ENCODE data around the gene TMEM132C.
A peak's percentile ranks its signal among the peaks of the same experiment; 100 is the strongest.
"Not testable (repeated sequence)": the region's sequence is repeated elsewhere in the genome, so short reads cannot be mapped to it uniquely, and the experiment has no call there.

The TMEM132C gene

DNA sequence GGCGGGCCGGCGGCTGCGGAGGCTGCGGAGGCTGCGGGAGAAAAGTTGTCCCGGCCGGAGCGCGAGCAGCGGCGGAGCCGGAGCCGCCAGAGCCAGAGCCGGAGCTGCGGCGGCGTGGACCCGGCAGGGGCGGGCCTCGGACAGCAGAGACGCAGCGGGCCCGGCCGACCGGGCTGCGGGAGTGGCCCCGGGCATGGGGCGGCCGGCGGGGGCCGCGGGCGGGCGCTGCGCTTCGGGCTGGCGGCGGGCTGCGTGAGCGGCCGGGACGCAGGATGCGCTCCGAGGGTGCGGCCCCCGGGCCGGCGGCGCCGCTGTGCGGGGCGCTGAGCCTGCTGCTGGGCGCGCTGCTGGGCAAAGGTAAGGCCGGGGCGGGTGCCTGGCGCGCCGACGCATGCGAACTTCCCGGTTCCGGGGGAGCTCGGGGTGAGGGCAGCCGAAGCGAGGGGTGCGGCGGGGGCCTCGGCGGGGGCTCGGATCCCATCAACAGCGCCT lies at the start of gene TMEM132C:
Gene TMEM132C, plus strand, starts transcription at position 40 of the 492 bp plus-strand sequence. Its CDS starts 233 bp downstream, at position 273.
- DNase-seq = no peak

DNA sequence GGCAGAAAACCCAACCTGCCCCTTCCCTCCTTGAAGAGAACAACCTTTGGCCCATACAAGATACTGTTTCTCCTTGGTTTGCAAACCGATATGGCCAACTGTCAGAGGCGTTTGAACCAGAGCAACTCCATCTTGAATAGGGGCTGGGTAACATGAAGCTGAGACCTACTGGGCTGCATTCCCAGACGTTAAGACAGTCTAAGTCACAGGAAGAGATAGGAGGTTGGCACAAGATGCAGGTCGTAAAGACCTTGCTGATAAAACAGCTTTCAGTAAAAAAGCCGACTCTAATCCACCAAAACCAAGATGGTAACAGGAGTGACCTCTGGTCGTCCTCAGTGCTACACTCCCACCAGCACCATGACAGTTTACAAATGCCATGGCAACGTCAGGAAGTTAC lies 42.7 kb upstream of the TMEM132C start:
- DNase-seq = no peak

- no peak for DNase-seq
Measured at GRCh38 chr12:128228581-128228980, 38.4 kb upstream of the TMEM132C start.

DNA sequence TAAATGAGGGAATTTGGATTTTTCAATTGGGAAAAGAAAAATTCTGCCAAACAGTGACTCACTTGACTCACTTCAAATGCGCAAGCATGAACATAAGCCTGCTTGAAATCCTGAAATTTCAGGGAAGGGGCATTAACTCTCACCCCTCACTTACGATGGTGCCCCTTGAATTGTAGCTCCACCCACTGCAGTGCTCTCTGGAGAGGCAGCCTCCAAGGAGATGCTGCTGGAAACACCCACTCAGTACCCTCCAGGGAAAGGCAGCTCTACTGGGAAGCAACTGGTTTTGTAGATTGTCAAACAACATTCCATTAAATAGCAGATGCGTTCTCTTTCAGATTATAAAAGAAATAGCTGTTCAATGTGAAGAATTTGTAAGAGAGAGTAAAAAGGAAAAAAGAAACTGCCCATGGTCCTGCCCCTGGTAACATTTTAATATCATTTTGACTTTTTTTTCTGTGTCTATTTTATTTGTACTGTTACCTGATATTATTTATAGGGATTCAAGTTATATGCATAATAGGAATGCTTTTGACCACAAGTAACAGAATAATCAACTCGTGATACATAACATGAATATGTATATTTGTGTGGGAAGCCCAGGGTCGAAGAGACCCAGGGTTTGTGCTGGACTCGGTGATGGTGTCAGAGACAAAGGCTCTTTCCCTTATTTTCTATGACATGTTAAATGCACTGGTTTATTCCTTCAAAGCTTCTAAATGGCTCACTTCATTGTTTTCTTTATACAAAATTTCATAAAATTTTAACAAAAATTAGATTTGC lies 31.1 kb upstream of the TMEM132C start:
- DNase-seq = no peak

DNA sequence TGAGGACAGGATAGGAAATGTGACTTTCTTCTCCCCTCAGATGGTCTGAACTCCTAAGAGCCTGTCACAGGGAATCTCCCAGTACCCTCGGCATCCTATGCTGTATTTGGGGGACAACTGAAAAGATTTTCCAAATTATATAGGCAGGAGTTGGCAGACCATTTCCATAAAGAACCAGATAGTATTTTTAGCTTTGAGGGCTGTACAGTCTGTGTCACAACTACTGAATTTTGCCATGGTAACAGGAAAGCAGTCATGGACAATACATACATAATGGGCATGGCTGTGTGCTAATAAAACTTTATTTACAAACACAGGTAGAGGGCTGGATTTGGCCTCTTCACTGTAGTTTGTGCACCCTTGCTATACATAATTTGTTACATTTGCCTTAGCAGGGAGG lies 30.4 kb upstream of the TMEM132C start:
- no peak for DNase-seq

GRCh38 chr12:128240745-128241144 lies 26.2 kb upstream of the TMEM132C start:
- DNase-seq = no peak

- no peak for DNase-seq
Measured at GRCh38 chr12:128245121-128245520, 21.8 kb upstream of the TMEM132C start.

DNA sequence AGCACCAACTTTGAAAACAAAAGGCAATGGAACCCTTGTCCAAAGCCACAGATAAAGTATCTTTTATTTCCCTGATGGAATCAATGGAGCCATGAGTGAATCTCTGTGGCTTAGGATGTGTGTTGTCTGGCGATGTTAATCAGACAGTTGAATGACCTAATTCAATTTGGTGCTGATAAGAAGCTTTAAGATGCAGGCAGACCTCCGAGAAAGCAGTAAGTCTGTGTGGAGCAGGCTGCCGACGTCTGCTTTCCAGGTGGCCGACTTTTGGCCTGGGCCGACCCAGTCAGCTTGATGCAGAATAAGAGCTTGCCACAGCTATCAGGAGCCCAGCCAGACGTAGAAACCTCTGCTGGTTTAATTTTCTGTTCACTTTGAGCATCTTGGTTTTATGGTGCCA lies 21.1 kb upstream of the TMEM132C start:
- no peak for DNase-seq

DNA sequence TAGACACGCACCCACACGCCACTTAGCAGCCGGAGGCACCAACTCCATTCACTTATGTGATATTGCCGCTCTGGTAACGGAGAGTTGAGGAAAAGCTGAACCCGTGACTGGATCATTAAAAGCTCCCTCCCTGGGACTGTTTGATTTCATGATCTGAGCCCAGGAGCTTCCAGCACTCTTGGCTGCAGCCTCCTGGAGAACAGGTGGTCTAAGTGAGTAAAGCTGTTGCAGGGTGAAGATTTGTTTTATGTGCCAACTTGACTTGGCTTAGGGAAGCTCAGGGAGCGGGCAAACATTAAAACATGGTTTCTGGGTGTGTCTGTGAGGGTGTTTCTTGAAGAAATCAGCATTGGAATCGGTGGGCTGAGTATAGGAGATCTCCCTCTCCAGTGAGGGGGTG lies 16.9 kb upstream of the TMEM132C start:
- no peak for DNase-seq

GRCh38 chr12:128253829-128254228 lies 13.1 kb upstream of the TMEM132C start:
- DNase-seq = not testable (repeated sequence)

DNA sequence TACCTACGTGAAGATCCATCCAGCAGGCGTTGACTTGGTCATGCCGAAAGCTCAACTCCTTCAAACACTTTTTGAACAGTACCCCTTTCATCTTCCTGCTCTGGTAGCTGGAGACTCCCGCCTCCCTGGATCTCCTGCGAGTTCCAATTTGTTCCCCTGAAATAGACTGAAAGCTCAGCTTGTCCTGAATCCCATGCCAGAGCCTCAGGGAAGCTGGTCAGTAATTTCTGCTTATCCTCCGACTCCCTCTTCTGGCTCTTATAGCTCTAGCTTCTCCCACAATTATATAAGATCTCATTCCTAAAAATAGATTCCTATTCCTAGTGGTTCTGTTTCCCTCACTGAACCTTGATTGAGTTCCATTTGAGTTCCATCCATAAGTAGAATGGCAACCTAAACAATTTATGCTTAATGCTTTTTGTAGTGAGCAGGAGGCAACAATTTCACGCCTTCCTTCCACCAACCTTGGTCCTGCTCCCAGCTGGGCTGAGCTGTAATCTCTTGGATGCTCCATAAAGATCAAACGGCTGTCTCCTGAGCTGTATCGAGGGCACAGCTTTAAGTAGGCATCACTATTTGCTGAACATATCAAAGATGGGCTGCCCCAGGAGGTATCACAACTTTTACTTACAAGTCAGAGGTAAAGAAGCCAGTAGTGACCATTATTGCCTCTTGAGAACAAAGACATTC lies 8.0 kb upstream of the TMEM132C start:
- no peak for DNase-seq

DNA sequence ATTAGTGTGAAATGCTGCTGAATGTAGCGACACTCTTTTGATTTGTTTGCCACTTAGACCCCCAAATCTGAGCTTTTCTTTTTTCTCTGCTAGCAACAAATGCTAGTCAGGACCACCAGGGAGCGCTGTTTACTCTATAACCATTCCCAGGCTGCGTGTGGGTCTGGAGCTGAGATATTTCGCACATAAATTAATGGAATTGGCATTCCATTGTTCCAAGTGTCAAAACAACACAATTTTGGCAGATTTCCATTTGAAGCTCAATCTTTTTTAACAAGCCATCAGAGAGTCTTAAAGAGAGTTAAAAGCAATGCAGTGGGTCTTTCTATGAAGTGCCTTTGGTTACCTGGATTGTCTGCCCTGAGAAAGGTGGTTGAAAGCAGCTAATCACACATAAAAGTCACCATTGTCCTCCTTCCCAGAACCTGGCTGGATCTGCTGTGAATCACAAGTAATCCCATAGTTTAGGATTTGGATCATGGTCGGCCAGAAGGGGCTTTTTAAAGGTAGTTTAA lies 7.4 kb upstream of the TMEM132C start:
- DNase-seq = peak in 1 of 2 experiments; percentile 10

DNA sequence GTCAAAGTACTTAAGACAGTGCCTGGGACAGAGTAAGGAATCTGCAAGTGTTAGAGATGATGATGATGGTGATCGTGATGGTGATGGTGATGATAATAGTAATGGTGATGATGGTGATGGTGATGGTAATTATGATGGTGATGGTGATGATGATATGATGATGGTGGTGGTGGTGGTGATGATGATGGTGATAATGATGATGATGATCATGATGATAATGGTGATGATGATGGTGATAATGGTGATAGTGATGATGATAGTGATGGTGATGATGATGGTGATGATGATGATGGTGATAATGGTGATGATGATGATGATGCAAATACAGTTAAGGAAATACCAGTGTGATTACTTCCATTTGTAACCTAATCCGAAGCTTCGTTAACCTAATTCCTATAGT lies 5.2 kb upstream of the TMEM132C start:
- DNase-seq = no peak

DNA sequence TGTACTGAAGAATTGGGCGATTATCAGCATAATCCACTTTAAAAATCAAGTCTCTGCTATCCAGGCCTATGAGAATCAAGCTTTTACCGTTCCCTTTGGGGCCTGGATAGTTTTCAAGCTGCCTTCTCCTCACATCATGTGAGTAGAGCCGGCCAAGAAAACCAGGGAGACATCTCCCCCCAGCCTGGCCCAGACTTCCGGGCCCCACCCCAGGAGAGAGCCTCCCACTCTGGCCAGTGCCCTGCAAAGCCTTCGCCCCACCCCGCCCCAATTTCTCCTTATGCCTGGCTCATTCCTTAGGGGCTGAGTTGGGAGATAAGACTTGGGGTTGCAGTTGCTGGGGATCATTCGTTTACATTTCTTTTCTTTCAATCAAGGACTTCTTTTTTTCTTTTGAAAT lies 1.4 kb upstream of the TMEM132C start:
- no peak for DNase-seq

DNA sequence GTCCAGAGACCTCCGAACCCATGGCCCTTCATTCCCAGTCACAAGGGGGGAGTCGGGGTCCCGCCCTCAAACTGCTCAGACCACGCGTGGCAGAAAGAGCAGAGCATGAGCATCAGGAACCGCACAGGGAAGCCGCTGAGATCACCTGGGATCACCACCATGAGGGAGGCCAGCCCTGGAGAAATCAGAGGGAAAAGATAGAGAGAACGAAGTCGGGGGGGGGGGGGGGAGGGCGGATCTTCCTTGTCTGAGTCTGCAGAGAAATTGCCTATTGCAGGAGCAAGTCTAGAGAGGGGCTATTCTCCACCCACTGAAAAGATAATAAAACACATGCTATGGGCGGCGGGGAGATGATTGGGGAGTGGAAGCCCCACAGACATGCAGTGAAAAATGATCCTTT lies 884 bp upstream of the TMEM132C start:
- DNase-seq = no peak

- DNase-seq = no peak
Measured at GRCh38 chr12:128266541-128267130, 334 bp upstream of the TMEM132C start.

DNA sequence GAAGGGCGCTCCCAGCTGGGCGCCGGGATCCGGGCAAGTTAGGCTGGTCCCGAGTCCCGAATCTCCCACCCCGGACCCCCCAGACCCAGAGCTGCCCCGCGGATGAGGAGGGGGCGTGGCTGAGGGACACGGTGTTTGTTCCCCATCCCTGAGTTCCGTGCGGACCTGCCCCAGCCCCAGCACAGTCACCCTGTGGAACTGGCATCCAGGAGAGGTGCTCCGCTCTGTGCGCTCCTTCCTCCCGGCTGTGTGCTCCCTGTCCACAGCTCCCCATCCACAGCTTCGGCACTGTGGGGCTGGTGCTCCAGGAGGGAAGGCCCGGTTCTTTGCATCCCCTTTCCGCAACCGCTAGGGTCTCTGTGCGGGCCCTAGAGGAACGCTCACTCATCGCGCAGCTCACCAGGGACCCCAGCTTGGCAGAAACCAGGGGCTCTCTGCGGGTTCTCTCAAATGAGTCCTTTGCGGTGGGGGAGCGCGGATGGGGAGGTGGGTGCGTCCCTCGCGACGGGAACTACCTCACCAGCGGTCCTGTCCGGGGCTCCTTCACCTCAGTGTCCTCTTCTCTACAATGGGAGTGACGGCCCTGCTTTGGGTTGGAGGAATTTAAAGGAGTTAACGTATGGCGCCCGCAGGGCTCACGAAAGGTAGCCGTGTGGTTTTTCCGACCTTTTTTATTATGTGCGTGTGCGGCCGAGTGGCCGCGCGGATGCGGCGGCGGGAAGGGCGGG lies 845 bp downstream of the TMEM132C start:
- DNase-seq = no peak

DNA sequence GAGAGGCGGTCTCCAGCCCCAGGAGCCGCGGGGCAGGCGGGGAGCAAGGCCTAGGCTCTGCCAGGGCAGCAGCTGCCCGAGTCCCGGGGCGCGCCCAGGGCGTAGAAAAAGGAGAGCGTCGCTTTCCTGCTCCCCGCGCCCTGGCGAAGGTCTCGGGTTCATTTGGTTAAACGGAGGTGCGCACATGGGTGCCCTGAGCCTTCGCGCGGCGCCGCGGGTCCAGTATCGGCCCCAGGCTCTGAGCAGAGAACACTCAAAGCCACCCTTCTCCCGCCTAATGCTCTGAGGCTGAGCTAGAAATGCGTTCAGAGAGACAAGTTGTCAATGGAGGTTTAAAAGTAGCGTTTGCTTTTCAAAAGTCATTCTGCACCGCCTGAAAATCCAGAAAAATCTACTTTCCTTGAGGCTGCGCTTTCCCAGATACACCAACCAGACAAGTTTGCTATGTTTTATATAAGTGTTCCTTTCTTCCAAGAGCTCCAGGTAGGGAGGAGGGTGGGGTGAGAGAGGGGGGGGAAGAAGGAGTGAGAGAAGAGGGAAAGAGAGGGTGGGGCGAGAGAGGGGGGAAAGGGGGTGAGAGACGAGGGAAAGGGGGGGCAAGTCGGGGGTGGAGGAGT lies 1.5 kb downstream of the TMEM132C start:
- DNase-seq = no peak

- no peak for DNase-seq
Measured at GRCh38 chr12:128269181-128269591, 2.2 kb downstream of the TMEM132C start.

GRCh38 chr12:128276471-128276870 lies 9.5 kb downstream of the TMEM132C start:
- no peak for DNase-seq

GRCh38 chr12:128286970-128287369 lies 20.0 kb downstream of the TMEM132C start:
- DNase-seq = no peak

GRCh38 chr12:128288357-128288756 lies 21.4 kb downstream of the TMEM132C start:
- no peak for DNase-seq

Data from NCI-H446 (cell line).